Activated CD8-positive, alpha-beta memory T cell treated with anti-CD3 and anti-CD28 coated beads, Interleukin-2, amount 10 ng/mL, durations not matched to agents 7 days and 5 days (primary cell): Measurements from ENCODE around the gene COQ3. TPM values are rescaled to one million over a fixed set of nuclear protein-coding genes. Genes with fewer than 3 reads are reported as not detected.
A peak's percentile ranks its signal among the peaks of the same experiment; 100 is the strongest.
"Not testable (repeated sequence)": the region's sequence is repeated elsewhere in the genome, so short reads cannot be mapped to it uniquely, and the experiment has no call there.

Source experiments
- ATAC-seq: fragments of 150-1000 bp; cut with Tn5 transposase; one replicate; pipeline ENCODE4 v1.10.0; 2021; ENCODE audit warnings: moderate library complexity
- CTCF ChIA-PET: fragments of 350-600 bp; sonication (Branson Sonifier 250); formaldehyde crosslinking; loops from one replicate; lab custom pipeline; 2021; ENCODE audit warnings: antibody characterized with exemption; lab: Charles Lee
- DNase-seq: peaks from one replicate; pipeline ENCODE4 v3.0.0-alpha.2; 2020
- H3K27ac Mint-ChIP-seq: one replicate; pipeline ENCODE4 v1.8.0; 2021; ENCODE audit warnings: mild to moderate bottlenecking, mixed read lengths
- H3K27me3 Mint-ChIP-seq: one replicate; pipeline ENCODE4 v1.8.0; 2021; ENCODE audit warnings: mixed read lengths
- H3K36me3 Mint-ChIP-seq: one replicate; pipeline ENCODE4 v1.8.0; 2021; ENCODE audit warnings: mild to moderate bottlenecking, mixed read lengths
- H3K4me1 Mint-ChIP-seq: one replicate; pipeline ENCODE4 v1.8.0; 2021; ENCODE audit warnings: mixed read lengths
- H3K4me3 Mint-ChIP-seq: one replicate; pipeline ENCODE4 v1.8.0; 2021; ENCODE audit warnings: mild to moderate bottlenecking, moderate library complexity, mixed read lengths
- H3K9me3 Mint-ChIP-seq: one replicate; pipeline ENCODE4 v1.8.0; 2022; ENCODE audit warnings: low read depth, mixed read lengths
- total RNA-seq, 2 experiments: library from RNA; stranded (reverse); gene quantifications; one replicate each; pipeline ENCODE4 v1.2.3, GENCODE V29; 2021

COQ3 gene
- total RNA-seq, 2 experiments from 2014 or later = 10.6 to 12.2 TPM

- H3K36me3 Mint-ChIP-seq = no peaks in the 10 kb centered on the region
- ATAC-seq = peak; percentile 23
Observed at GRCh38 chr6:99344289-99344688, 49.7 kb downstream of the COQ3 start.

GRCh38 chr6:99341862-99342455 lies 52.0 kb downstream of the COQ3 start:
- Mint-ChIP-seq H3K9me3 (no peaks in the 10 kb centered on the region), H3K4me3 (no peak overlapping the region), H3K36me3 (no peaks in the 10 kb centered on the region), H3K4me1 (peaks cover 8% of the 10 kb centered on the region), H3K27me3 (peaks cover 56% of the 10 kb centered on the region), H3K27ac (no peak overlapping the region)
- CTCF ChIA-PET = interaction anchor here (0.8 kb wide), 1 partner anchor 11 kb away, joined by 3 read pairs; no protein-coding TSS in a partner anchor
- ATAC-seq = no peak
- no peak for DNase-seq

More at GRCh38 chr6:99344289-99344688, 49.7 kb downstream of the COQ3 start:
- Mint-ChIP-seq H3K27ac (no peak overlapping the region), H3K9me3 (no peaks in the 10 kb centered on the region), H3K27me3 (peaks cover 59% of the 10 kb centered on the region), H3K4me3 (no peak overlapping the region), H3K4me1 (peaks cover 8% of the 10 kb centered on the region)
- CTCF ChIA-PET = interaction anchor here (1.4 to 3.4 kb wide), 3 partner anchors 9 to 14 kb away, joined by 5 to 12 read pairs (median 5); no protein-coding TSS in a partner anchor
- DNase-seq = no peak

- H3K27ac Mint-ChIP-seq = no peak overlapping the region
- H3K9me3 Mint-ChIP-seq = no peaks in the 10 kb centered on the region
- DNase-seq = no peak
- CTCF ChIA-PET = interaction anchor here (1.1 to 2.1 kb wide), 2 partner anchors 8 to 408 kb away, joined by 3 to 9 read pairs; no protein-coding TSS in a partner anchor
- H3K36me3 Mint-ChIP-seq = no peaks in the 10 kb centered on the region
- no peaks in the 10 kb centered on the region for H3K4me1 Mint-ChIP-seq
- peaks cover 35% of the 10 kb centered on the region for H3K27me3 Mint-ChIP-seq
- no peak for ATAC-seq
- H3K4me3 Mint-ChIP-seq = no peak overlapping the region
Observed at GRCh38 chr6:99338188-99338587, 55.8 kb downstream of the COQ3 start.

DNA sequence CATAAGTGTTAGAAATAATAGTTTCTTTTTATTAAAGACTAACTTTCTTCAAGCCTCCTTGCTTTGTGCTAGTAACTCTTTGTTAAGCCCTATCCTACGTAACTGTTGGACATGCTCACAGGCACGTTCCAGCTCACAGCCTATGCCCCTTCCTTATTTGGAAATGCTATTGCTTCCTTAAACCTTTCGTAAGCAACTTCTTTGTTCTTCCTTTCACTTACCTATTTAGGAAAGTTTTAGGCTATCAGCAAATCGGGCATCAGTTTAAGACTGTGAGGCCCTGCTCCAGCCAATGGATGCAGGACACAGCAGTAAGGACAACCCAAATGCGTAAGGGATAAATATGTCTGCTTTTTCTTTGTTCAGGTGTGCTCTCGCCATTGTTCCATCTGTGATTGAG lies 58.7 kb downstream of the COQ3 start:
- not testable (repeated sequence) for DNase-seq, H3K4me3 Mint-ChIP-seq, H3K36me3 Mint-ChIP-seq, ATAC-seq, H3K9me3 Mint-ChIP-seq, H3K4me1 Mint-ChIP-seq, H3K27ac Mint-ChIP-seq
- CTCF ChIA-PET = interaction anchor here (0.7 to 1.4 kb wide), 4 partner anchors 8 to 67 kb away, joined by 3 to 6 read pairs (median 4); no protein-coding TSS in a partner anchor
- peaks cover 35% of the 10 kb centered on the region for H3K27me3 Mint-ChIP-seq

GRCh38 chr6:99334526-99335127 lies 59.4 kb downstream of the COQ3 start:
- Mint-ChIP-seq H3K36me3 (no peaks in the 10 kb centered on the region), H3K4me1 (peaks cover 4% of the 10 kb centered on the region), H3K27me3 (peaks cover 35% of the 10 kb centered on the region), H3K4me3 (no peak overlapping the region), H3K9me3 (no peaks in the 10 kb centered on the region), H3K27ac (no peak overlapping the region)
- ATAC-seq (peak; percentile 65), DNase-seq (peak; percentile 58)
- CTCF ChIA-PET = interaction anchor here (0.7 to 1.4 kb wide), 12 partner anchors 9 to 111 kb away, joined by 3 to 6 read pairs (median 4); partner anchors contain the start of gene PNISR

DNA sequence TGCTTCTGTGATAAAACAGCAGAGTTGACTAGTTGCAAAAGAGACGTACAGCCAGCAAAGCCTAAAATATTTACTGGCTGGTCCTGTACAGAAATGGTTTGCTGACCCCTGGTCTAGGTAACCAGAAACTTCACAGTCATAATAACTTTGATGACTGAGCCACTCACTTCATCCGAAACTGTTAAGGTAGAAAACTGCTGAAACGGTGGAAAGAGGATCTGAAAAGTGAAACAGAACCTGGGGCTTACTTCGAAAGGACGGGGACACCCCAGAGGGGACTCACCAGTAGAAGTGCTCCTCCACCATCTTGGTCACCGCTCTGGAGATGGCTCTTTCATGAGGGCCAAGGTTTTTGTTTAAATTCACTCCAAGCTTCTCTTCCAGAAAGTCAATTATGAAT lies 60.9 kb downstream of the COQ3 start:
- Mint-ChIP-seq H3K4me3 (no peak overlapping the region), H3K27ac (no peak overlapping the region), H3K27me3 (peaks cover 23% of the 10 kb centered on the region), H3K36me3 (no peaks in the 10 kb centered on the region), H3K9me3 (no peaks in the 10 kb centered on the region), H3K4me1 (peaks cover 4% of the 10 kb centered on the region)
- no peak for DNase-seq
- CTCF ChIA-PET = interaction anchor here (1.9 kb wide), 1 partner anchor 12 kb away, joined by 5 read pairs; no protein-coding TSS in a partner anchor
- no peak for ATAC-seq

DNA sequence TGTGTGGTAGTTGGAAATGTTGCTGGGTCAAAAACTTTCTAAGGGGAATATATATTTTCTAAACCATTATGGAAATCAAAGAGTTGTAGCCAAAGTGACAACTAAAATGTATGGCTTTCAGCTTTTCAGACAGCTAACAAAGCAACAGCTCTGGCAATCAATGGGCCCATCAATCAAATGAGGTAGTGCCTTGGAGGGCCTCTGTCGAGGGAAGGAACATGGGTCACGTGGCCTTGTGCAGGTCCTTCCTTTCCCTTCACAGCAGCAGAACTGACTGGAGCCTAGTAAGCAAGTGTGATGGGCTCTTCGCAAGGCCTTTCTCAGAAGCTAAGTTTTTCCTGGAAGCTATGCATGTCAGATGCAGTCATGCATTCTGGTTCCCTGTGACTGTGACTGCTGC lies 62.5 kb downstream of the COQ3 start:
- H3K27ac Mint-ChIP-seq = no peak overlapping the region
- H3K4me3 Mint-ChIP-seq = no peak overlapping the region
- ATAC-seq = no peak
- no peaks in the 10 kb centered on the region for H3K9me3 Mint-ChIP-seq
- no peak for DNase-seq
- peaks cover 9% of the 10 kb centered on the region for H3K27me3 Mint-ChIP-seq
- H3K4me1 Mint-ChIP-seq = peaks cover 4% of the 10 kb centered on the region
- CTCF ChIA-PET = interaction anchor here (1.0 to 3.2 kb wide), 11 partner anchors 10 to 416 kb away, joined by 3 to 17 read pairs (median 4); partner anchors contain the start of gene COQ3
- H3K36me3 Mint-ChIP-seq = no peaks in the 10 kb centered on the region

DNA sequence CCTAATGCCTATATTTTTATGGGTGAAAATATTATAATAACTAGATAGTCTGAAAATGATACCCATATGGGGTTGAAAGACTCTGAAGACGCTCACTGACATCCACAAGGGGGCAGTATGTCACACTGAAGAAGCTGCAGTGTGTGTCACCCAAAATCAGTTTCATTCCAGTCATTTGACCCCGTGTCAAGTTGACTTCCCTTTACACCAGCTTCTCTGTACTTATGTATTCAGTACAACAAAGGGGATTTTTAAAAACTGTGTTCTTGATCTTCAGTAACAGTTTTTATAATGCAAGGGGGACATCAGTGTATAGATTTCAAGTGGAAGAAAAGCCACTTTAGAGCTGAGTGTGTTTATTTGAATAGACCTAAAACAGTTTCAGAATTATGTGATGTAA lies 63.8 kb downstream of the COQ3 start:
- Mint-ChIP-seq H3K4me3 (no peak overlapping the region), H3K27ac (no peak overlapping the region), H3K36me3 (no peaks in the 10 kb centered on the region), H3K9me3 (no peaks in the 10 kb centered on the region), H3K27me3 (peaks cover 3% of the 10 kb centered on the region), H3K4me1 (peaks cover 4% of the 10 kb centered on the region)
- DNase-seq = peak; percentile 76
- peak; percentile 89 for ATAC-seq
- CTCF ChIA-PET = interaction anchor here (0.7 to 3.2 kb wide), 23 partner anchors 9 to 493 kb away, joined by 3 to 17 read pairs (median 4); partner anchors contain the start of gene COQ3

- Mint-ChIP-seq H3K4me1 (no peaks in the 10 kb centered on the region), H3K27ac (no peak overlapping the region), H3K36me3 (no peaks in the 10 kb centered on the region), H3K9me3 (no peaks in the 10 kb centered on the region), H3K4me3 (no peak overlapping the region), H3K27me3 (peaks cover 26% of the 10 kb centered on the region)
- DNase-seq = no peak
- no peak for ATAC-seq
- CTCF ChIA-PET = interaction anchor here (1.1 to 2.0 kb wide), 2 partner anchors 9 to 103 kb away, joined by 3 to 5 read pairs; no protein-coding TSS in a partner anchor
Observed at GRCh38 chr6:99324996-99325395, 69.0 kb downstream of the COQ3 start.

Other genes starting within 250 kb of the COQ3 start
- gene FAXC, start 44.5 kb downstream of the COQ3 start, total RNA-seq = under 1 TPM in 1 of 2 experiments, not detected in 1; 0.30 TPM
- 100 to 1,000 TPM; 136 to 162 TPM for gene PNISR, start 31.1 kb upstream of the COQ3 start, total RNA-seq
- gene USP45, start 121.2 kb upstream of the COQ3 start, total RNA-seq = 10 to 100 TPM; 10.2 to 16.0 TPM
- gene CCNC, start 174.5 kb upstream of the COQ3 start, total RNA-seq = 10 to 100 TPM; 39.3 to 39.4 TPM
- under 1 TPM in 1 of 2 experiments, not detected in 1; 0.14 TPM for gene PRDM13, start 212.6 kb upstream of the COQ3 start, total RNA-seq